H9 (cell line): ENCODE results near the gene CCDC170. TPM values are rescaled to one million over a fixed set of nuclear protein-coding genes. Genes with fewer than 3 reads are reported as not detected.

Experiments
- DNase-seq: peaks from one replicate; pipeline ENCODE4 v3.0.0-alpha.2; 2017
- H2AFZ ChIP-seq: one replicate; pipeline ENCODE4 v1.6.1; 2013; ENCODE audit warnings: mild to moderate bottlenecking, low read length, control low read depth, moderate library complexity
- H2AK5ac ChIP-seq: 2 replicates; pipeline ENCODE4 v1.6.1; 2013; ENCODE audit warnings: low read length, control low read depth, mixed read lengths; ENCODE audit not compliant: insufficient read length
- H2BK120ac ChIP-seq: one replicate; pipeline ENCODE4 v1.6.1; 2013; ENCODE audit warnings: low read depth, mild to moderate bottlenecking, low read length, control low read depth, inconsistent platforms; ENCODE audit not compliant: poor library complexity, severe bottlenecking
- H2BK12ac ChIP-seq: 2 replicates; pipeline ENCODE4 v1.6.1; 2013; ENCODE audit warnings: low read length, control low read depth, mixed read lengths, low read depth; ENCODE audit not compliant: insufficient read length
- H2BK15ac ChIP-seq: 2 replicates; pipeline ENCODE4 v1.6.1; 2013; ENCODE audit warnings: low read depth, low read length, control low read depth
- H2BK20ac ChIP-seq: one replicate; pipeline ENCODE4 v1.6.1; 2013; ENCODE audit warnings: low read depth, mild to moderate bottlenecking, low read length, control low read depth, inconsistent platforms; ENCODE audit not compliant: poor library complexity, severe bottlenecking
- H2BK5ac ChIP-seq: 2 replicates; pipeline ENCODE4 v1.6.1; 2013; ENCODE audit warnings: low read length, control low read depth, mixed read lengths; ENCODE audit not compliant: insufficient read length
- H3K14ac ChIP-seq: 2 replicates; pipeline ENCODE4 v1.6.1; 2013; ENCODE audit warnings: low read length, control low read depth; ENCODE audit not compliant: insufficient read depth
- H3K18ac ChIP-seq: 2 replicates; pipeline ENCODE4 v1.6.1; 2013; ENCODE audit warnings: low read depth, mild to moderate bottlenecking, mixed read lengths, low read length, control low read depth; ENCODE audit not compliant: insufficient read length
- H3K23ac ChIP-seq: 2 replicates; pipeline ENCODE4 v1.6.1; 2013; ENCODE audit warnings: low read length, control low read depth, mixed read lengths, low read depth; ENCODE audit not compliant: insufficient read length
- H3K23me2 ChIP-seq: 2 replicates; pipeline ENCODE4 v1.6.1; 2013; ENCODE audit warnings: low read depth, mild to moderate bottlenecking, mixed read lengths, low read length, control low read depth; ENCODE audit not compliant: insufficient read length, poor library complexity, severe bottlenecking
- H3K27ac ChIP-seq: 2 replicates; pipeline ENCODE4 v1.5.1; 2013; ENCODE audit warnings: low read length, control low read depth, mixed read lengths, low read depth; ENCODE audit not compliant: insufficient read length
- H3K27me3 ChIP-seq: 2 replicates; pipeline ENCODE4 v1.6.1; 2013; ENCODE audit warnings: low read length, control low read depth, inconsistent platforms; ENCODE audit not compliant: insufficient read depth
- H3K4ac ChIP-seq: 2 replicates; pipeline ENCODE4 v1.6.1; 2013; ENCODE audit warnings: low read depth, mild to moderate bottlenecking, control low read depth, inconsistent platforms, low read length, moderate library complexity
- H3K4me1 ChIP-seq: 2 replicates; pipeline ENCODE4 v1.6.1; 2013; ENCODE audit warnings: low read length, control low read depth, inconsistent platforms; ENCODE audit not compliant: insufficient read depth
- H3K4me2 ChIP-seq: 2 replicates; pipeline ENCODE4 v1.6.1; 2013; ENCODE audit warnings: low read length, control low read depth, mixed read lengths; ENCODE audit not compliant: insufficient read length, insufficient read depth
- H3K56ac ChIP-seq: 2 replicates; pipeline ENCODE4 v1.6.1; 2013; ENCODE audit warnings: low read depth, mild to moderate bottlenecking, mixed read lengths, low read length, control low read depth; ENCODE audit not compliant: insufficient read length
- H3K79me1 ChIP-seq: 2 replicates; pipeline ENCODE4 v1.6.1; 2013; ENCODE audit warnings: low read depth, mild to moderate bottlenecking, moderate library complexity, low read length, control low read depth, inconsistent platforms; ENCODE audit not compliant: insufficient read depth, poor library complexity, severe bottlenecking
- H3K79me2 ChIP-seq: 2 replicates; pipeline ENCODE4 v1.6.1; 2013; ENCODE audit warnings: low read length, control low read depth, inconsistent platforms; ENCODE audit not compliant: insufficient read depth
- H3K9ac ChIP-seq: 2 replicates; pipeline ENCODE4 v1.6.1; 2013; ENCODE audit warnings: low read length, control low read depth, mixed read lengths; ENCODE audit not compliant: insufficient read length; ENCODE audit errors: extremely low read depth
- H3K9me3 ChIP-seq: one replicate; pipeline ENCODE4 v1.6.1; 2013; ENCODE audit warnings: low read depth, low read length, inconsistent platforms; ENCODE audit not compliant: control insufficient read depth
- H3T11ph ChIP-seq: one replicate; pipeline ENCODE4 v1.6.1; 2013; ENCODE audit warnings: mild to moderate bottlenecking, low read length, control low read depth, inconsistent platforms
- H4K20me1 ChIP-seq: one replicate; pipeline ENCODE4 v1.6.1; 2013; ENCODE audit not compliant: control insufficient read depth, insufficient read length, insufficient read depth
- H4K5ac ChIP-seq: 2 replicates; pipeline ENCODE4 v1.6.1; 2013; ENCODE audit warnings: low read depth, mild to moderate bottlenecking, mixed read lengths, low read length, control low read depth; ENCODE audit not compliant: insufficient read length
- H4K8ac ChIP-seq: replicated peaks from 2 replicates; pipeline ENCODE4 v1.6.1; 2013; ENCODE audit warnings: low read length, control low read depth, mixed read lengths, low read depth; ENCODE audit not compliant: insufficient read length
- H4K91ac ChIP-seq: 2 replicates; pipeline ENCODE4 v1.6.1; 2013; ENCODE audit warnings: low read depth, mild to moderate bottlenecking, moderate library complexity, mixed read lengths, low read length, control low read depth; ENCODE audit not compliant: insufficient read length
- H3K27ac Mint-ChIP-seq, 3 experiments: 2 replicates in 2 of 3; 3 replicates in 1 of 3; pipeline ENCODE4 v1.8.0; 2020 to 2021; ENCODE audit warnings: mixed read lengths in 3 of 3, mild to moderate bottlenecking in 1 of 3, moderate library complexity in 1 of 3
- H3K27me3 Mint-ChIP-seq: 2 replicates; pipeline ENCODE4 v1.8.0; 2021; ENCODE audit warnings: low read depth, mild to moderate bottlenecking, moderate library complexity, mixed read lengths
- H3K36me3 Mint-ChIP-seq, 3 experiments: 2 replicates in 2 of 3; 3 replicates in 1 of 3; pipeline ENCODE4 v1.8.0; 2020 to 2021; ENCODE audit warnings: low read depth in 3 of 3, mixed read lengths in 3 of 3; ENCODE audit not compliant: insufficient read depth in 1 of 3
- H3K4me1 Mint-ChIP-seq, 2 experiments: 2 replicates each; pipeline ENCODE4 v1.8.0; 2020; ENCODE audit warnings: mixed read lengths in 2 of 2
- H3K4me3 Mint-ChIP-seq, 2 experiments: 2 replicates in 1 of 2; 3 replicates in 1 of 2; pipeline ENCODE4 v1.8.0; 2020 to 2021; ENCODE audit warnings: mild to moderate bottlenecking in 2 of 2, mixed read lengths in 2 of 2, moderate library complexity in 1 of 2
- H3K9me3 Mint-ChIP-seq, 2 experiments: 2 replicates in 1 of 2; 3 replicates in 1 of 2; pipeline ENCODE4 v1.8.0; 2020; ENCODE audit warnings: mild to moderate bottlenecking in 2 of 2, mixed read lengths in 2 of 2, moderate library complexity in 1 of 2
- CTCF ChIP-seq: fragments of 200-600 bp; sonication (generic); conservative IDR thresholded peaks from 3 replicates; pipeline ENCODE4 v1.8.0; 2021; ENCODE audit warnings: antibody characterized with exemption, mild to moderate bottlenecking
- WGBS: extraction: QIAGEN DNeasy Blood & Tissue Kit; methylation state at CpG from one replicate; pipeline ENCODE4 v1.1.7; 2013; ENCODE audit warnings: missing lambda C conversion rate, low lambda C conversion rate, mixed read lengths; ENCODE audit not compliant: insufficient read length; ENCODE audit errors: extremely low coverage; 5-methylcytosine and 5-hydroxymethylcytosine counted together
- total RNA-seq: library from RNA; stranded (reverse); gene quantifications from 2 replicates; pipeline ENCODE4 v1.2.1, GENCODE V29; 2021

The CCDC170 gene
- total RNA-seq, 1 experiment from 2014 or later: 0.07 TPM

GRCh38 chr6:151576633-151577032, 82.8 kb downstream of the CCDC170 start:
- no peak for TF ChIP-seq CTCF
- H4K8ac ChIP-seq: no peak overlapping the region
- H3K79me1 ChIP-seq: no peaks in the 10 kb centered on the region
- H3K4me1 ChIP-seq: no peaks in the 10 kb centered on the region
- H3K4ac ChIP-seq: no peak overlapping the region
- 0 out of 2 replicates have a peak overlapping the region, but pooled peaks have one; percentile 76 for H2BK15ac ChIP-seq
- Mint-ChIP-seq H3K27ac (no peak overlapping the region; a peak in 2 of 7 replicates), H3K27me3 (no peaks in the 10 kb centered on the region; the same call in 1 of the 2 replicates), H3K36me3 (no peaks in the 10 kb centered on the region; a peak in 1 of 7 replicates), H3K4me3 (no peak overlapping the region), H3K4me1 (no peaks in the 10 kb centered on the region), H3K9me3 (no peaks in the 10 kb centered on the region; a peak in 1 of 5 replicates)
- no peaks in the 10 kb centered on the region for H3K9me3 ChIP-seq
- H2BK120ac ChIP-seq: no peak overlapping the region
- H3T11ph ChIP-seq: no peak overlapping the region
- H3K14ac ChIP-seq: no peak overlapping the region
- WGBS: no CpG with 5 or more reads among the region's 8 CpGs
- H3K18ac ChIP-seq: no peak overlapping the region
- no peaks in the 10 kb centered on the region for H3K79me2 ChIP-seq
- no peak overlapping the region for H2BK12ac ChIP-seq
- no peaks in the 10 kb centered on the region for H3K27me3 ChIP-seq
- H3K23ac ChIP-seq: no peak overlapping the region
- H3K56ac ChIP-seq: no peak overlapping the region
- no peaks in the 10 kb centered on the region for H3K23me2 ChIP-seq
- no peak overlapping the region for H2AFZ ChIP-seq
- no peak overlapping the region for H4K5ac ChIP-seq
- no peak for DNase-seq
- H2BK20ac ChIP-seq: no peak overlapping the region
- H3K27ac ChIP-seq: no peak overlapping the region
- no peak overlapping the region for H3K9ac ChIP-seq
- no peak overlapping the region for H2AK5ac ChIP-seq
- H2BK5ac ChIP-seq: no peak overlapping the region
- H4K91ac ChIP-seq: no peak overlapping the region
- no peak overlapping the region for H3K4me2 ChIP-seq
- no peaks in the 10 kb centered on the region for H4K20me1 ChIP-seq
